ENCODE results near the gene HAUS7.

HAUS7 gene

DNA sequence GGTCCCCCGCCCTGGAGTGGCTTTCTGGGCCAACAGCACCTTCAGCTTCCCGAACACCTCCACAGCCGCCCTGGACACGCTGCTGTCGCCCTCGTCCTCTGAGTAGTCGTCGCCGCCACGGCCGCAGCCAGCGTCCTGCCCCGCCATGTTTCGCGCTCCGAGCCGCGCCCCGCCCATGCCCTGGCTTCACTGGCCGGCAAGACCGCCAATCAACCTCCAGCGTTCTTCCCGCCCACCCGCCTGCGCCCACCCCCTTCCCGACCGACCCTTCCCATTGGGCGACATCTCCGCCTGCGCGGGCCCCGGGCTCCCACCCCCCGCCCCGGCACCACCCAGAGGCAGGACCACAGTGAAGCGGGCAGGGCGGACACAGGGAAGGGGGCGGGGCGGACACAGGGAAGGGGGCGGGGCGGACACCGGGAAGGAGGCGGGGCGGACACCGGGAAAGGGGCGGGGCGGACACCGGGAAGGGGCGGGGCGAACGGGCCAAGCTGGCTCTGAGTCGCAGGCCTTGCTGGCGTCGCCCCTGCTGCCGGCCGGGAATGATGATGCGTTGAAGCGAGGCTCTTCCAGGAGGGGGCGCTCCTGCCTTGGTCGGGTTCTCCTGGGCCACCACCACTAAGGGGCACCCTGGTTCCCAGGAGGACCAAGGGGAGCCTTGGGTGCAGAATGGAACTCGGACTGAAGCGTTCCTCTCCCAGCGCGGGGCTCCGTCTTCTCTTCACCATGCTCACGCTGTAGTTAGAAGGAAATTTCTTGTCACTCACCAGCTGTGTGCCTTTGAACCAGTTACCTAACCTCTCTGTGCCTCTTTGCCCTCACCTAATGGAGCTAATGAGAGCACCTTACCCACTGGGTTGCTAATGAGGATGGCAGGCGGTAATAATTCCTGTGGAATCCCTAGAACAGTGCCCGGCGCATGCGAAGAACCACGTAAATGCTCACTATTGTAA is at the start of gene HAUS7:
HAUS7 (minus strand) TSS at position 166 of the 953 bp plus-strand sequence; CDS start at position 147, 19 bp downstream.
- DNase-seq: peak; percentile 86 to 93 (median 90)

DNA sequence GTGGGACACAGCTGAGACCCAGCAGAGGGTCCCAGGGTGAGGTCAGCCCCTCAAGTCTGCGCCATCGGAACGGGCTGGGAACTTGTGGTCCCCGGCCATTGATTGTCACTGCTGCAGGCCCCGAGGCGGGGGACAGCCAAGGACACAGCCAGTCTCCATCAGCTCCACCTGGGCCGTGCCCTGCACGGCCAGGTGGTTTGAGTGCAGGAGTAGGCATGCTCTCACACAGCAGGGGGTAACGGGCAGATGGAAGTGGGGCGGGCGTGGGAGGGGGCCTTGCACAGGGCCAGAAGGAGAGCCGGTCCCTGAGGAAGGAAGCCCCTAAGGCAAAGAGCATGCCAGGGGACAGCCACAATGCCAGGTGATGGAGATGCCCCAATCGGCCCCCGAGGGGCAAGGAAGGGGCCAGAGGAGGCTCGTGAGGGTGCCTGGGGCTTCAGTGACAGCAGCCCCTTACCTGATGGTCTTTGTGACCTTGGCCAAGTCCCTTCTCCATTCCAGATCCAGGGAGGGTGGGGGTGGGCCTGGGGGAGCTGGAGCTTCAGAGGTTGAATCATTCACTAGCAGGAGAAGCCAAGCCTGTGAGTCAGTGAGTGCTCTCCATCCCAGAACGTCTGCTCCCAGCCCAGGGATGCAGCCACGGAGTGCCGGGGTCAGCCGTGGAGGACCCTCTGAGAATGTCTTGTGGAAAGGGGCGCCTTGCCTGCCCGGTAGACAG is 49.4 kb upstream of the HAUS7 start:
- no peak for DNase-seq

DNA sequence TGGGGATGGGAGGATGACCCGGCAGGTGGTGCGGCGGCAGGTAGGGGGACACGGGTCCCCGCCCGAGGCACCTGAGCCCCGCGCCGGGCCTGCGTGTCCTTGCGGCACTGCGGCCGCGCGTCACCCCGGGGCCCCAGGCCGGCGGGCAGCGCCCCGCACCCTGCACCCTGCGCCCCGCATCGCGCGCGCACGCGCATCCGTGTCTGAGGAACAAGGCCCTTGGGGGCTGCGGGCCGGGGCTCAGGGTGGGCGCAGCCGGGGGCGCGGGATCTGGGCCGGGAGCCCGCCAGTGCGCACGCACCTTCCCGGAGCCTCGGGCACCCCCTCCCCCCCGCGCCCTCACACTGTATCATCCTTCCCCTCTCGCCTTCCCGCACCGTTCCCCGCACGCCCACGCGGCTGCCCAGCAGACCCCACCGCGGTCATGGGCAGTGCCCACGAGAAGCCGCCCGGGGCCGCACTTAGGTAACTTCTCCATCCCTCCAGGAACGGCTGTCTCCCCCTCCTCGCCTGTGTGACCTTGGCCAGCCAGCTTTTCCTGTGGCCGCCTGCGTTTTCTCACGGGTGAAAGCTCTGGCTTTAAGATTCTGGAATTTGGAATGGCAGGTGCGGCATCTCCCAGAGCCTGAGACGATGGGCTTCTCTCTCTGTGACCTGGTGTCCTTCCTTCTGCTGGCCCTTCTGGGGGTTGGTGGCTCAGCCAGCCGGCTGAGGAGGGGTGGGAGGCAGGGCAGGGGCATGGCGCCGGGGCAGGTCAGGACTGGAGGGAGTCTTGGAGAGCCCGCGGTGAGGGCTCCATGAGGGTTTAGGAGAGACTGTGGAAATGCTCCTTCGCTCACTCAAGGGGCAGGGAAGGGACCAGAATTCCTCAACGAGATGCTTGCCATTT is 47.8 kb upstream of the HAUS7 start:
- DNase-seq: no peak

DNA sequence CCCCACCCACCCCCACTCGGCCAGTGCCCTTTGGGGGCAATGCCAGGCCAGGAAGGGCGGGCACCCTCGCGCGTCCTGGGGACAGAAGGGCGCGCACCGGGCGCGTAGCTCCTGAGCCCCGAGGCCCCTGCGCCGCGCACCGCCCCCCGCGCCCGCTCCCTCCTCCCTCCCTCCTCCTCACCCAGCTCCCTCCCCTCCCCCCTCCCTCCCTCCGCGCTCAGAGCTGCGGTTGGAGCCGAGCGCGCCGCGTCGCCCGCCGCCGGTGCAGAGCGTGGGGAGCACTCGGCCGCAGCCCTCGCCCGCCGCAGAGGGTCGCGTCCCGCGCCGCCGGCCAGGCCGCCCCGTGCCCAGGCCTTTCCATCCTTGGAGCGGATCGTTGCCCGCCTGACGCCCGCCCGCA is 47.0 kb upstream of the HAUS7 start, which contains the start of gene ATP2B3:
ATP2B3 (plus strand) TSS at position 220 of the 400 bp plus-strand sequence. CDS start 18,606 bp downstream, outside the sequence.
- DNase-seq: no peak

DNA sequence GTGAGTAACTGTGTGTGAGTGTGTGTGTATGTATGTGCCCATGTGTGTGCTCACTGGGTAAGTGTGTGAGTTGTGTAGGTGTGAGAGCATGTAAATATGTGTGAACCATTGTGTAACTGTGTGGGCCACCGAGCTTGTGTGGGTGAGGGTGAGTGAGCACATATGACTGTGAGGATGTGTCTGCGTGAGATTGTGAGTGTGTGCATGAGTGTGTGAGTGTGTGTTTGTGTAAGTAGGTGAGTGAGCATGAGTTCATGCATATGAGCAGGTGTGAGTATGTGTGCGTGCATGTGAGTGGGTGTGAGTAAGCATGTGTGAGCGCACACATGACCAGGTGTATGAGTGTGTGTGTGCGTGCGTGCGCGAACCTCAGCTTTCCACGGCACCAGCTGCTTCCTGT is 45.7 kb upstream of the HAUS7 start:
- DNase-seq: no peak

DNA sequence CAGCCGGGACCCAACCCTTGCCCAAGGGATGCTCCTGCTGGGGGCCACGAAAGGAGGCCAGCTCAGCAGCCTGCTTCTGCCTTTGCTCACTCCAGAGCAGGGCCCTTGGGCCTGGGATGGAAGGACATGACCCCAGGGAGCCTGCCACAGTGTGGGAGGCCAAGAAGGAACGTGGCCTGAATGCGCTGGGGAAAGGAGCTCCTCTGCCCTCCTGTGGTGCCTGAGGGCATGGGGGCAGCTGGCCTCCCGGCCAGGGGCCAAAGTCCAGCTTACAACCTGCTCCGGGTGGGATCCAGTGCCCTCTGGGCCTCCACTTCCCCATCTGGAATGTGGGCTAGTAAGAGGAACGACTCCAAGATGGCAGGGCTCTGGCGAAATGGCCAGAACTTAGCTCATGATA is 45.1 kb upstream of the HAUS7 start:
- DNase-seq: no peak

DNA sequence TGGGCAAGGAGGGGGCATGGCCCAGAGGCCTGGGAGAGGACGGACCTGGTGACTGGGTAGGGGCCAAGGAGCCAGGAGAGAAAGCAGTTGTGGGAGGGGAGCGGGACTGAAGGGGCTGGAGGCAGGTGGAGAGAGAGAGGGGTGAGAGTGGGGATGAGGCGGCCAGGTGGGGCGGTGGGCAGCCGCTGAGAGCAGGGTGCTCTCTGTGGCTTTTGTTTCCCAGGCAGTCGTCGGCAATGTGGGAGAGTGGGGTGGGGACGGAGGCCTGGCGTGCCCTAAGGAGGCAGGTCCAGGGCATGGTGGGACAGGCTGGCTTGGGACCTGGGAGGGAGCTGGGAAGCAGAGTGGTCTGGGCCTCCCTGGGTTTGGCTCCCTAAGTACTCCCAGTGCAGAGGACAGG is 43.9 kb upstream of the HAUS7 start:
- DNase-seq: no peak

DNA sequence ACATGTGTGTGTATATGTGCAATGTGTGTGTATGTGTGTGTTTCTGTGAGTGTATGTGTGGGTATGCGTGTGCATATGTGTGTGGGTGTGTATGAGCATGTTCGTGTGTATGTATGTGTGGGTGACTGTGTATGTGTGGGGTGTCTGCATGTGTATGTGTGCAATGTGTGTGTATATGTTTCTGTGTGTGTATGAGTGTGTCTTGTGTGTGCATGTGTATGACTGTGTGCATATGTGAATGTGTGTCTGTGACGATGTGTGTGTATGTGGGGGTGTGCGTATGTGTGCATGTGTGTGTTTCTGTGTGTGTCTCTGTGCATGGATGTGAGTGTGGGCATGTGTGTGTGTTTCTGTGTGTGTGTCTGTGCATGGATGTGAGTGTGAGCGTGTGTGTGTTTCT is 42.9 kb upstream of the HAUS7 start:
- no peak for DNase-seq

DNA sequence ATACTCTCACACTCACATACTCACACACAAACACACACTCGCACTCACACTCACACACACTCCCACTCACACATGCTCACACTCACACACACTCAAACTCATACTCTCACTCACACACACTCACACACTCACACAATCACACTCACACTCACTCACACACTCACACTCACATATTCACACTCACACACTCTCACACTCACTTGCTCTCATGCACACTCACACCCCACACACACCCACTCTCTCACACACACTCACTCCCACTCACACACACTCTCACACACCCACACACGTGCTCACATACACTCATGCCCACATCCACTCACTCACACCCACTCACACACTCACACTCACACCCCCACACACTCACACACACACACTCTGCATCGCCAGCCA is 42.1 kb upstream of the HAUS7 start:
- no peak for DNase-seq

DNA sequence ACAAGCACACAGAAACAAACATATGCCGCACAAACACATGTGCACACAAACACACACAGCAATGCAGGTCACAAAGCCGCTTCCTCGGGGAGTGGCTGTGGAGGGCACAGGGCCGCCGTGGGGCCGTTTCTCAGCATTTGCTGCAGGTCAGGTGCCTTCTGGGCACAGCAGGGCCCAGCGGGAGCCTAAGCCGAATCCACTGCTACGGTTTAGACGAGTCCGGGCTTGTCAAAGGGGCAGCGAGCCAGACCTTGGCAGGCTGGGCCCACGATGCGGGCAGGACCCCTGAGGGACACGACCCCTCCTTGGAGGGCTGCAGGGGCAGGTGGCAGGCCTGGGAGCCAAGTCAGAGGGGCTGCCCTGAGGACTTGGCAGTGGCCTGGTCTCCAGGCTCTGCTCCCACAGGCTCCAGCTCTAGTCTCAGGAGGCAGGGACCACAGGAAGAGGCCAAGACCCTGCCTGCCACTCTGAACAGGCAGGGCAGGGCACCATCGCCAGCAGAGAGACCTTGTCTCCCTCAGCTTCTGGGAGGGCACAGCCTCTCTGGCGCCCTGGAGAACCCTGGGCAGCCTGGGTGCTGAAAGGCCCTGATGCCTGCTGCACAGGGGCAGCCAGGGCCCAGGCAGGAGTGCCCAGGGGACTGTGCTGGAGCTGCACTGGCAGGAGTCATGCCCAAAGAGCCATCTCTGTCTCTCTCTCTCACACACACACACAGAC is 41.6 kb upstream of the HAUS7 start:
- no peak for DNase-seq

DNA sequence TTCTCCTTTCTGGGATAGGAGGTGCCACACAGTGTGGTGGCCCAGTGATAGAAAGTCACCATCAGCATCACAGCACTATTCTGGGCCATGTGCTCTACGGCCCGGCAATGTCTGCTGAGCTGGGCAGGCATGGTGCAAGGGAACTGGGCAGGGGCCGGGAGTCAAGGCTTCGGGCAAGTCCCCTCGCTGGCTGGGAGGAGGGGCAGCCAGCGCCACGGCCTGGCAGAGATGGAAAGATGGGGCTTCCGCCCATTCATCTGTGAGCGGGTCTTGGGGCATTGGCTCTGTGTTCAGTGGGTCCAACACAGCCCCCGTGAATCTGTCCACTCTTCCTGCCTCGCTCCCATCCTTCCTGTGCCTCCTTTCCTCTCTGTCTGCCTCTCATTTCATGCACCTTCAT is 40.0 kb upstream of the HAUS7 start:
- no peak for DNase-seq

DNA sequence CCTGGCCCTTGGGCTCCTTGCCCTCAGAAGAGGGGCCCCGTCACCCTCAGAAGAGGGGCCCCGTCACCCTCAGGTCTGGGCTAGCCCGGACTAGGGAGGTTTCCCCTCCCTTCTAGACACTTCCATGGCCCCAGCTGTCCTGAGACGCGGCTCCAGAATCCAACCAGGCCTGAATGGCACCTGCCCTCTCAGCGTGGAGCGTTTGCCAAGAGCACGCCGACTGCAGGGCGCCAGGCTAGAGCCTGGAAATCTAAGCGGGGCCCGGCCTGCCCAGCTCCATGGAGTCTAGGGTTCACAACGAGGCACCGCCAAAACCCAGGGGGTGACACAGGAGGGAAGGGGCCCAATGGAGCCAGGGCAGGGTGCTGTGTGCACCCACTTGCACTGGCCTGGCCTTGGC is 39.2 kb upstream of the HAUS7 start:
- no peak for DNase-seq

DNA sequence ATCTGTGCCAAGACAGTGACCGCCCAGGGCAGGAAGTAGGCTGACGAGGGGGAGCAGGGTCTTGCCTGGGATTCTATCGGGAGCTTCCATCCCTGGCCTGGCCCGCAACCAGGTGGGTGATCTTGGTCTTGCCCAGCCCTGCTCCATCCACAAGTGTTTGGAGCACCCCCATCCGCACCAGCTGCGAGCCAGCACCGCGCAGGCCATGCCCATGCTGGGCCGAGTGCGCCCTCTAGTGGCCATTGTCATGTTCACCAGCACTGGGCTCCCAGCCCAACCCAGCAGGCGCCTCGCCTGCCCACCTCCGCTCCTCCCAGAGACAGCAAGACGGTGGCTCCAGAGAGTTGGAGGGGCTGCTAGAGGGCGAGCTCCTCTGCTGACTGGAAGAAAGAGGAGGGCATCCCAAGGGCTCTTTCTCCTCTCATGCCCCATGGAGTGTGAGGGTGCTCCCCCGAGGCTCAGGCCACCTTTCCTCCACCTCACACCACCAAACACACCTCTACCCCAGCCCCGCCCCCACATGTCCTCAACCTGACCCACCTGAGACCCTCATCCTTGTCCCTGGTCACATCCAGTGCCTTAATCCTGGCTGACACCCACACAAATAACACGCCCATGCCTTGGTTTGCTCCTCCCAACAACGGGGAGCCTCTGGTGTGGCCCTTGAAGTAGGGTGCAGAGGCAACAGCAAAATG is 37.3 kb upstream of the HAUS7 start:
- DNase-seq: peak; percentile 68 to 89 (median 83)

DNA sequence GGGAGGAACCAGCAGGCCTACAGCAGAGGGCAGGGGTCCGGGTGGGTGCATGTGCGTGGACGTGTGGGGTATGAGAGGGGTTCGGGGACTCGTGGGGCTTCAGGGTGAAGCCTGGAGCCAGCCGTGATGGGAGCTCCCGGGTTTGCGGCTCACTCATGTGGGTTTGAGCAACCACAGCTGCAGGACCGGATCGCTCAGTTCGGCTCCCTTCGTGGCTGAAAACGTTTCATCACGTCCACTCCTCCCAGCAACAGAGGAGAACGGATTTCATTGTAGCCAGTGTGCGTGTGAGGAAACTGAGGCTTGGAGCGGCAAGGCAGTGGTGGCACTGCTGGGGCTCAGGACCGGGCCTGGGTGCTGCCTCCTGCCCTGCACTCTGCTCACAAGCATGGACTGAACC is 35.0 kb upstream of the HAUS7 start:
- no peak for DNase-seq

DNA sequence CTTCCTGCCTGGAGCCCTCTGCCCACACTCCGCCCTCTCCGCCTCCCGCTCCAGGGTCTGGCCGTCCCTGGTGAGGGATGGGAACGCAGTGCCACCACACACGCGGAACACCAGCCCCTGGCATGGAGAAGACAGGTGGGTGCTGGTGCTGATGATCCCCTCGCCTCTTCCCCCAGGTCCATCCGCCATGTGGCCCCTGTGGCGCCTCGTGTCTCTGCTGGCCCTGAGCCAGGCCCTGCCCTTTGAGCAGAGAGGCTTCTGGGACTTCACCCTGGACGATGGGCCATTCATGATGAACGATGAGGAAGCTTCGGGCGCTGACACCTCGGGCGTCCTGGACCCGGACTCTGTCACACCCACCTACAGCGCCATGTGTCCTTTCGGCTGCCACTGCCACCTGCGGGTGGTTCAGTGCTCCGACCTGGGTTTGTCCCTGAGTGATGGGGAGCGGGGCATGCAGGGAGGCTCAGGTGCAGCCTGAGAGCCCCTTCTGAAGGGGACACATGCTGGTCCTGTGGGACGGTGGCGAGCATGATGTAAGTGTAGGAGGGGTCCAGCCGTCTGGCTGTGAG is 34.2 kb upstream of the HAUS7 start:
- DNase-seq: no peak

DNA sequence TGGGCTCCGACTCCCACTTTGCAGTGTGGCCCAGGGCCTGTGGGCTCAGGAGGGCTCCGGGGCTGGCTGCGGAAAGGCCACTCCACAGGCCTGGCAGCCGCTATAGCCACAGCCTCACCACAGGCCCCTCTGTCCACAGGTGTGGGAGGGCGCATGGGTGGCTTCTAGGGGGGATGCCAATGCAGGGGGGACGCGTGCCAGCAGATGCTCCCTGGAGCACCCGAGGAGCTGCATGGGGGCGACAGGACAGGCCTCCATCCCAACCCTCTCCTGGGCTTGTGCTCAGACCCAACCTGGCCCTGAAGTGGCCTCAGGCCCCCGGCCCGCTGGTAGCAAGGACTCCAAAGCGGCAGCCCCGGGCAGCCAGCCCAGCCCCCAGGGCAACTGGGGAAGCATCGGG is 32.4 kb upstream of the HAUS7 start:
- no peak for DNase-seq

DNA sequence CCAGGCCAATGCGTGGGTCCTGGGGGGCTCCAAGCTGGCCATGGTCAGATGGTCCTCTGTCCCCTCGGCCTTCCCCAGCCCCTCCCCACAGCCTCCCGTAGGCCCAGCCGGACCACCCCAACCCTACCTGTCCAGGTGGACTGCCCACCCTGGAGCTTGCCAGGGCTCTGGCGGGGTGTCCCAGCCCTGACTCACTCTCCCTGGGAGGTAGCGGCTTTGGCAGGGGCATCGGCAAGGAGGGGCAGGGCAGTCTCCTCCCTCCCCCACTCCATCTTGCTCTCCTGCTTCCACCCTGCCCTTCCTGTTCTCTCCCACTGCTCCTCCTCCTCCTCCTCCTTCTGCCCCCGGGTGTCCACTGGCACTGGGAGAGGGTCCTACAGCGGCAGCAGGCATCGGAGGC is 31.8 kb upstream of the HAUS7 start:
- DNase-seq: no peak

DNA sequence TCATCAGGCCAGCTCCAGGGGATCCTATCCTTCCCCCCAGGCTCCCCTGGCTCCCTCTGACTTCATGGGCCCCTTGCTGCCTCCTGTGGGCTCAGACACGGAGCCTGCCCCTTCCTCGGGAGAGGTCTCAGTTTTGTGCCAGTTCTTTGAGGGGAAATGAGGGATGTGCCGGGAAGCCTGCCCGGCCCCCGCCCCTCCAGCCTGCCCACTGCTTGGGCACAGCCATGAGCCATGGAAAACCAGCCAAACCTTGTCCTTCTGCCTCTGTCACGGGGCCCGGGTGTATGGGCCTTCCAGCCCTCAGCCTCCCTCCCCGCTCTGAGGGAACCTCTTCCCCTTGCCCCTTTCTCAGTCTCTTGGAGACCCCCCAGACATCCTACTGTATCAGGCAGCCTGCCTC is 31.2 kb upstream of the HAUS7 start:
- no peak for DNase-seq

DNA sequence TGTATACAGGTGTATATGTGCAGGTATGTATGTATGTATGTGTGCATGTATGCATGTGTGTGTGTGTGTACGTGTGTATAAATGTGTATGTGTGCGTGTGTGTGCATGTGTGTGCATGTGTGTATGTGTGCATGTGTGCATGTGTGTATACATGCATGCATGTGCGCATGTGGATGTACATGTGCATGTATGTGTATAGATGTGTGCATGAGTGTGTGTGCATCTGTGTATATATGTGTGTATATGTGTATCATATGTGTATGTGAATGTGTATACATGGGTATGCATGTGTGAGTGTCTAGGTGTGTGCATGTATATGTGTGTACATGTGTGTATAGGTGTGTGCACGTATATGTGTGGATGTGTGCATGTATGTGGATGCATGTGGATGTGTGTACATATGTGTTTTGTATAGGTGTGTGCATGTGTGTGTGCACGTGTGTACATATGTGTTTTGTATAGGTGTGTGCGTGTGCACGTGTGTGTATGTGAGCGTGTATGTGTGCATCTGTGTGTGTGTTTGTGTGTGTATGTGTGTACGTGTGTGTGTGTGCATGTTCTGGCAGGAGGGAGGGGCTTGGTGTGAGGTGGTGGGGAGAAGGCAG is 30.4 kb upstream of the HAUS7 start:
- no peak for DNase-seq

DNA sequence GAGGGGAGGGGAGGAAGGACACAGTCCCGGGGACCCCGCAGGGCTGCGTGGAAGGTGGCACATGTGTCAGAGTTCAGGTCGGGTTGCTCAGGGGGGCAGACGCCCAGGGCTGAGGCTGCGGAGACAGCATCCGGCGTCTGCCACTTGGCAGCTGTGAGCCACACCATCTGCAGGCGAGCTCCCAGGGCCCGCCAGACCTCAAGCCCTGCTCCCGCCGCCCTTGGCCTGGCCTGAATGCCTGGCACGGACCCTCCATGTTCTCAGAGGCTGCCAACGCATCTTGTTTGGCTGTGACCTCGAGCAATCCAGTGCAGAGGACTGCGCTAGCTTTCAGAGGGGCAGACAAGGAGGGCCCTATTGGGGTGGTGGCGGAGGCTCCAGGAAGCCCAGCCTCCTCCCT is 29.5 kb upstream of the HAUS7 start:
- DNase-seq: no peak

DNA sequence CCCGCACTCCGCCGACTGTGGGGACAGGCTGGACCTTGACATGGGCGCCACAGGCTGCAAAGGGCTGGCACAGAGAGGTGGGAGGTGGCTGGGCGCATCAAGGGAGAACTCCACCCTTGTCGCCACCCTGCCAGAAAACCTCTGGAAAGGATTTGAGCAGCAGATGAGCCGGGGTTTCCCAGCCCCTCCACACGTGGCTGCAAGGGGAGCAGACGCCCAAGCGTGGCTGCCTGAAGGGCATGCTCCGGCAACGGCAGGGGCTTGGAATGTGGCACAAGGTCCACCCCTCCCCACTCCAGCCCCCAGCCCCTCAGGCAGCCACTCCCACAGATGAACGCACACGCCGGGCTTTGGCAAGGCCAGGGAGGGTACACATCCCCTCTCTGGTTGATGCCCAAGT is 29.0 kb upstream of the HAUS7 start:
- DNase-seq: no peak

Measured in suppressor macrophage treated with lipopolysaccharide for 1 hour (primary cell).